ENCODE results near the gene MYH7B. TPM values are rescaled to one million over a fixed set of nuclear protein-coding genes. Genes with fewer than 3 reads are reported as not detected.

Gene MYH7B
- total RNA-seq, 2 experiments from 2014 or later = 0.23 to 0.40 TPM

GRCh38 chr20:34996243-34997028 lies 40.8 kb downstream of the MYH7B start:
- Mint-ChIP-seq H3K9me3 (ENCODE audit: low read depth) (no peaks in the 10 kb centered on the region), H3K27me3 (no peaks in the 10 kb centered on the region), H3K27ac (no peak overlapping the region), H3K4me3 (no peak overlapping the region), H3K36me3 (ENCODE audit: low read depth) (peaks cover 20% of the 10 kb centered on the region), H3K4me1 (peaks cover 4% of the 10 kb centered on the region)
- ChIA-PET CTCF (interaction anchor here (0.7 to 0.8 kb wide), 3 partner anchors 19 to 140 kb away, joined by 3 read pairs; no protein-coding TSS in a partner anchor), POLR2A (no interaction called here)
- intact Hi-C loops (cut with DNase I, micrococcal nuclease) = no loop called here
- DNase-seq (no peak), ATAC-seq (no peak)

GRCh38 chr20:34997131-34997561 lies 41.5 kb downstream of the MYH7B start:
- CTCF ChIA-PET = interaction anchor here (0.6 to 1.4 kb wide), 2 partner anchors 123 to 177 kb away, joined by 3 to 4 read pairs; no protein-coding TSS in a partner anchor
- peak; percentile 50 for DNase-seq

GRCh38 chr20:34997774-34998173 lies 42.1 kb downstream of the MYH7B start:
- Mint-ChIP-seq H3K36me3 (ENCODE audit: low read depth) (peaks cover 22% of the 10 kb centered on the region), H3K27me3 (no peaks in the 10 kb centered on the region), H3K4me3 (no peak overlapping the region), H3K9me3 (ENCODE audit: low read depth) (no peaks in the 10 kb centered on the region), H3K27ac (peak overlapping the region; percentile 15), H3K4me1 (peaks cover 4% of the 10 kb centered on the region)
- POLR2A ChIA-PET = no interaction called here
- DNase-seq = no peak
- CTCF ChIA-PET = interaction anchor here (0.6 to 1.4 kb wide), 3 partner anchors 107 to 177 kb away, joined by 3 to 4 read pairs (median 3); no protein-coding TSS in a partner anchor
- ATAC-seq = no peak
- intact Hi-C loops (cut with DNase I, micrococcal nuclease) = no loop called here

More at GRCh38 chr20:34997131-34997561, 41.5 kb downstream of the MYH7B start:
- intact Hi-C loops (cut with DNase I, micrococcal nuclease) = no loop called here
- Mint-ChIP-seq H3K4me3 (no peak overlapping the region), H3K27me3 (no peaks in the 10 kb centered on the region), H3K4me1 (peaks cover 4% of the 10 kb centered on the region), H3K36me3 (ENCODE audit: low read depth) (peaks cover 22% of the 10 kb centered on the region), H3K27ac (no peak overlapping the region), H3K9me3 (ENCODE audit: low read depth) (no peaks in the 10 kb centered on the region)
- ATAC-seq = peak; percentile 45
- POLR2A ChIA-PET = no interaction called here

GRCh38 chr20:34998331-34998950 lies 42.8 kb downstream of the MYH7B start:
- Mint-ChIP-seq H3K4me3 (no peak overlapping the region), H3K27me3 (no peaks in the 10 kb centered on the region), H3K4me1 (peaks cover 4% of the 10 kb centered on the region), H3K9me3 (ENCODE audit: low read depth) (no peaks in the 10 kb centered on the region), H3K36me3 (ENCODE audit: low read depth) (peaks cover 24% of the 10 kb centered on the region), H3K27ac (no peak overlapping the region)
- CTCF ChIA-PET = interaction anchor here (1.4 kb wide), 1 partner anchor 124 kb away, joined by 4 read pairs; no protein-coding TSS in a partner anchor
- no peak for DNase-seq
- ATAC-seq = no peak
- intact Hi-C loops (cut with DNase I, micrococcal nuclease) = no loop called here
- POLR2A ChIA-PET = no interaction called here

GRCh38 chr20:34999021-34999451 lies 43.4 kb downstream of the MYH7B start:
- intact Hi-C loops (cut with DNase I, micrococcal nuclease) = no loop called here
- H3K27me3 Mint-ChIP-seq = no peaks in the 10 kb centered on the region
- ATAC-seq (no peak), DNase-seq (no peak)
- H3K4me1 Mint-ChIP-seq = peaks cover 4% of the 10 kb centered on the region
- ChIA-PET POLR2A (no interaction called here), CTCF (no interaction called here)
- H3K4me3 Mint-ChIP-seq = no peak overlapping the region
- no peaks in the 10 kb centered on the region for H3K9me3 Mint-ChIP-seq (ENCODE audit: low read depth)
- peaks cover 24% of the 10 kb centered on the region for H3K36me3 Mint-ChIP-seq (ENCODE audit: low read depth)
- no peak overlapping the region for H3K27ac Mint-ChIP-seq

- Mint-ChIP-seq H3K27ac (no peak overlapping the region), H3K9me3 (ENCODE audit: low read depth) (no peaks in the 10 kb centered on the region), H3K4me1 (peaks cover 4% of the 10 kb centered on the region), H3K27me3 (no peaks in the 10 kb centered on the region), H3K4me3 (no peak overlapping the region), H3K36me3 (ENCODE audit: low read depth) (peaks cover 26% of the 10 kb centered on the region)
- no peak for DNase-seq
- intact Hi-C loops (cut with DNase I, micrococcal nuclease) = no loop called here
- ChIA-PET POLR2A (no interaction called here), CTCF (no interaction called here)
- no peak for ATAC-seq
Measured at GRCh38 chr20:34999782-35000181, 44.1 kb downstream of the MYH7B start.

GRCh38 chr20:35000311-35000921 lies 44.7 kb downstream of the MYH7B start:
- Mint-ChIP-seq H3K27me3 (no peaks in the 10 kb centered on the region), H3K4me3 (no peak overlapping the region), H3K4me1 (peaks cover 4% of the 10 kb centered on the region), H3K27ac (no peak overlapping the region), H3K36me3 (ENCODE audit: low read depth) (peaks cover 26% of the 10 kb centered on the region), H3K9me3 (ENCODE audit: low read depth) (no peaks in the 10 kb centered on the region)
- ChIA-PET CTCF (interaction anchor here (1.8 kb wide), 1 partner anchor 126 kb away, joined by 5 read pairs; no protein-coding TSS in a partner anchor), POLR2A (no interaction called here)
- DNase-seq (no peak), ATAC-seq (no peak)
- intact Hi-C loops (cut with DNase I, micrococcal nuclease) = no loop called here

GRCh38 chr20:35000922-35001595 lies 45.4 kb downstream of the MYH7B start:
- DNase-seq (no peak), ATAC-seq (no peak)
- H3K9me3 Mint-ChIP-seq (ENCODE audit: low read depth) = no peaks in the 10 kb centered on the region
- H3K36me3 Mint-ChIP-seq (ENCODE audit: low read depth) = peaks cover 24% of the 10 kb centered on the region
- H3K4me3 Mint-ChIP-seq = no peak overlapping the region
- peaks cover 4% of the 10 kb centered on the region for H3K4me1 Mint-ChIP-seq
- ChIA-PET POLR2A (no interaction called here), CTCF (interaction anchor here (0.7 to 1.8 kb wide), 3 partner anchors 126 to 251 kb away, joined by 3 to 10 read pairs (median 5); no protein-coding TSS in a partner anchor)
- no peak overlapping the region for H3K27ac Mint-ChIP-seq
- no peaks in the 10 kb centered on the region for H3K27me3 Mint-ChIP-seq
- intact Hi-C loops (cut with DNase I, micrococcal nuclease) = no loop called here

- POLR2A ChIA-PET = interaction anchor here (0.5 kb wide), 1 partner anchor 67 kb away, joined by 4 read pairs; no protein-coding TSS in a partner anchor
- peaks cover 24% of the 10 kb centered on the region for H3K36me3 Mint-ChIP-seq (ENCODE audit: low read depth)
Measured at GRCh38 chr20:35001596-35002362, 46.1 kb downstream of the MYH7B start.

GRCh38 chr20:35002426-35003210 lies 47.0 kb downstream of the MYH7B start:
- H3K27me3 Mint-ChIP-seq = no peaks in the 10 kb centered on the region
- H3K9me3 Mint-ChIP-seq (ENCODE audit: low read depth) = no peaks in the 10 kb centered on the region
- H3K36me3 Mint-ChIP-seq (ENCODE audit: low read depth) = peaks cover 23% of the 10 kb centered on the region
- H3K4me3 Mint-ChIP-seq = no peak overlapping the region
- ChIA-PET CTCF (interaction anchor here (0.6 to 1.7 kb wide), 3 partner anchors 9 to 273 kb away, joined by 3 to 10 read pairs (median 3); no protein-coding TSS in a partner anchor), POLR2A (no interaction called here)
- H3K27ac Mint-ChIP-seq = no peak overlapping the region
- H3K4me1 Mint-ChIP-seq = peaks cover 3% of the 10 kb centered on the region
- intact Hi-C loops (cut with DNase I, micrococcal nuclease) = no loop called here
- DNase-seq (no peak), ATAC-seq (no peak)

More at GRCh38 chr20:35001596-35002362, 46.1 kb downstream of the MYH7B start:
- intact Hi-C loops (cut with DNase I, micrococcal nuclease) = no loop called here
- CTCF ChIA-PET = interaction anchor here (0.7 to 1.8 kb wide), 3 partner anchors 127 to 250 kb away, joined by 3 to 10 read pairs (median 5); no protein-coding TSS in a partner anchor
- Mint-ChIP-seq H3K27ac (no peak overlapping the region), H3K4me3 (no peak overlapping the region), H3K27me3 (no peaks in the 10 kb centered on the region), H3K9me3 (ENCODE audit: low read depth) (no peaks in the 10 kb centered on the region), H3K4me1 (peaks cover 4% of the 10 kb centered on the region)
- ATAC-seq (no peak), DNase-seq (peak; percentile 43)
